ENCODE measurements around the gene RTF1. TPM values are rescaled to one million over a fixed set of nuclear protein-coding genes. Genes with fewer than 3 reads are reported as not detected.

Gene RTF1
- total RNA-seq, 2 experiments from 2014 or later = 28.6 to 46.9 TPM

GRCh38 chr15:41512940-41513505 is 96.1 kb downstream of the RTF1 start:
- no peak overlapping the region for H3K27ac ChIP-seq (ENCODE audit: low read depth, low read length, poor library complexity, severe bottlenecking)
- H3K36me3 ChIP-seq (ENCODE audit: insufficient read depth, low read length) = no peaks in the 10 kb centered on the region
- DNase-seq (ENCODE audit: low spot score) = no peak
- no peaks in the 10 kb centered on the region for H3K9me2 ChIP-seq (ENCODE audit: insufficient read depth, low read length)
- H3K9me3 ChIP-seq (ENCODE audit: low read length) = no peaks in the 10 kb centered on the region
- BruUV-seq (replicated peaks) = no TSS peak
- POLR2A ChIA-PET = no interaction called here
- CTCF ChIA-PET (ENCODE audit: unreplicated experiment) = no interaction called here
- no peak overlapping the region for H2AFZ ChIP-seq (ENCODE audit: low read length)
- no peak overlapping the region for H3K4me3 ChIP-seq (ENCODE audit: low read depth, low read length, poor library complexity, severe bottlenecking)
- H3K4me1 ChIP-seq (ENCODE audit: insufficient read depth, low read length, poor library complexity, severe bottlenecking) = no peaks in the 10 kb centered on the region
- H4K20me1 ChIP-seq (ENCODE audit: insufficient read depth, low read length) = no peaks in the 10 kb centered on the region
- H3K79me2 ChIP-seq (ENCODE audit: insufficient read depth, low read depth, low read length) = no peaks in the 10 kb centered on the region
- TF ChIP-seq CTCF (conservative IDR thresholded peaks at IDR 0.05; ENCODE audit: low read length) = no peak
- TF ChIP-seq EZH2phosphoT487 (IDR thresholded peaks at IDR 0.05; ENCODE audit: borderline replicate concordance, low read depth, low read length) = no peak
- no peak overlapping the region; the same call in 1 of the 2 replicates for H3K4me2 ChIP-seq (ENCODE audit: low read length)
- intact Hi-C loops (cut with micrococcal nuclease; ENCODE audit: unreplicated experiment) = no loop called here

GRCh38 chr15:41513506-41514227 is 96.8 kb downstream of the RTF1 start, which contains the start of gene LTK:
LTK (minus strand) TSS chr15:41513827; CDS start chr15:41513709, 118 bp downstream.
- H2AFZ ChIP-seq (ENCODE audit: low read length) = no peak within 1 kb of the TSS
- ChIA-PET POLR2A (no interaction called here), CTCF (ENCODE audit: unreplicated experiment) (no interaction called here)
- no TSS peak for BruUV-seq (replicated peaks)
- no peak within 1 kb of the TSS for H3K4me3 ChIP-seq (ENCODE audit: low read depth, low read length, poor library complexity, severe bottlenecking)
- no peak within 1 kb of the TSS for H3K27ac ChIP-seq (ENCODE audit: low read depth, low read length, poor library complexity, severe bottlenecking)
- H3K4me2 ChIP-seq (ENCODE audit: low read length) = no peak within 1 kb of the TSS; the same call in 1 of the 2 replicates
- H3K36me3 ChIP-seq (ENCODE audit: insufficient read depth, low read length) = no peaks in the 10 kb centered on the region
- DNase-seq (ENCODE audit: low spot score) = no peak
- no peaks in the 10 kb centered on the region for H3K79me2 ChIP-seq (ENCODE audit: insufficient read depth, low read depth, low read length)
- intact Hi-C loops (cut with micrococcal nuclease; ENCODE audit: unreplicated experiment) = no loop called here
- no peaks in the 10 kb centered on the region for H3K9me2 ChIP-seq (ENCODE audit: insufficient read depth, low read length)
- TF ChIP-seq EZH2phosphoT487 (IDR thresholded peaks at IDR 0.05; ENCODE audit: borderline replicate concordance, low read depth, low read length) = no peak
- no peak for TF ChIP-seq CTCF (conservative IDR thresholded peaks at IDR 0.05; ENCODE audit: low read length)
- no peaks in the 10 kb centered on the region for H3K4me1 ChIP-seq (ENCODE audit: insufficient read depth, low read length, poor library complexity, severe bottlenecking)
- H4K20me1 ChIP-seq (ENCODE audit: insufficient read depth, low read length) = no peaks in the 10 kb centered on the region
- no peaks in the 10 kb centered on the region for H3K9me3 ChIP-seq (ENCODE audit: low read length)

DNA sequence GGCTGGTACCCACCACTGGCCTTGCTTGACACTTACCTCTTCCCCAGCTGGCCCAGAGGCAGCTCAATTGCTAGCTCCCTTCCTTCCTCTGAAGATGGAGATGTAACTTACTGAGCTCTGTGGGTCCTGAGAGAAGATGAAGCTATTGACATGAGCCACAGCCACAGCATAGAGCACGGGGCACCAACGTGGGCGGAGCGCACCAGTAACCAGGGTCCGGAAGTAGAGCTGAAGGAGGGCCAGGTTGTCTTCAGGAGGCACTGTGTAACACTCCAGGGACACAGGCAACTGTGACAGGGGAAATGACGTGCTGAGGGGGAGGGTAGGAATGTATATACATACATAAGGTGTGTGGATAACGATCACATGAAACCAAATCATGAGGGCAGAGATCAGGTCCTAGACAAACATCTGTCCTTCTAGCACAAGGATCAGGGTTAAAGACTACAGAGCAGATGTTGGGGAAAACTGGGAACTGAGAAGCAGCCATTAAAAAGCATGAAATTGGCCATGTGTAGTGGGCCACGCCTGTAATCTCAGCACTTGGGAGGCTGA is 101.1 kb downstream of the RTF1 start:
- no peak for TF ChIP-seq EZH2phosphoT487 (IDR thresholded peaks at IDR 0.05; ENCODE audit: borderline replicate concordance, low read depth, low read length)
- no peak for TF ChIP-seq CTCF (conservative IDR thresholded peaks at IDR 0.05; ENCODE audit: low read length)
- ChIA-PET CTCF (ENCODE audit: unreplicated experiment) (no interaction called here), POLR2A (no interaction called here)
- no peak overlapping the region for H3K4me2 ChIP-seq (ENCODE audit: low read length)
- no peak overlapping the region for H2AFZ ChIP-seq (ENCODE audit: low read length)
- H3K9me2 ChIP-seq (ENCODE audit: insufficient read depth, low read length) = no peaks in the 10 kb centered on the region
- H3K9me3 ChIP-seq (ENCODE audit: low read length) = no peaks in the 10 kb centered on the region
- H3K79me2 ChIP-seq (ENCODE audit: insufficient read depth, low read depth, low read length) = no peaks in the 10 kb centered on the region
- no peak overlapping the region for H3K27ac ChIP-seq (ENCODE audit: low read depth, low read length, poor library complexity, severe bottlenecking)
- H3K4me1 ChIP-seq (ENCODE audit: insufficient read depth, low read length, poor library complexity, severe bottlenecking) = no peaks in the 10 kb centered on the region
- no peak for DNase-seq (ENCODE audit: low spot score)
- intact Hi-C loops (cut with micrococcal nuclease; ENCODE audit: unreplicated experiment) = no loop called here
- H3K4me3 ChIP-seq (ENCODE audit: low read depth, low read length, poor library complexity, severe bottlenecking) = no peak overlapping the region
- H3K36me3 ChIP-seq (ENCODE audit: insufficient read depth, low read length) = no peaks in the 10 kb centered on the region
- BruUV-seq (replicated peaks) = no TSS peak
- H4K20me1 ChIP-seq (ENCODE audit: insufficient read depth, low read length) = no peaks in the 10 kb centered on the region
